Parietal lobe (tissue), 1 donor: ENCODE data around the gene CREBL2. TPM values are rescaled to one million over a fixed set of nuclear protein-coding genes. Genes with fewer than 3 reads are reported as not detected.

Experiments used
- total RNA-seq: library from RNA; depleted of rRNA; stranded (reverse); fragments of >200 nt; gene quantifications from one replicate; pipeline ENCODE4 v1.2.3, GENCODE V29; 2014

CREBL2 gene
- 25.7 TPM for total RNA-seq

GRCh38 chr12:12611512-12612306 lies at the start of gene CREBL2:
Gene CREBL2 (plus strand): TSS chr12:12611876. CDS start chr12:12612173, 297 bp downstream.

GRCh38 chr12:12562585-12563261 lies 49.0 kb upstream of the CREBL2 start, which contains the start of gene DUSP16:
Gene DUSP16 (minus strand): TSS chr12:12562863. CDS start chr12:12521098, 41,765 bp downstream.

Other genes starting within 250 kb of the CREBL2 start
- 11.0 TPM for gene DUSP16, start 49.0 kb upstream of the CREBL2 start, total RNA-seq
- 30.4 TPM for gene GPR19, start 84.3 kb downstream of the CREBL2 start, total RNA-seq
- 119 TPM for gene CDKN1B, start 105.5 kb downstream of the CREBL2 start, total RNA-seq
- 19.4 TPM for gene APOLD1, start 173.8 kb downstream of the CREBL2 start, total RNA-seq
- 59.2 TPM for gene DDX47, start 201.5 kb downstream of the CREBL2 start, total RNA-seq